NCI-H345 treated with DMSO at 0.1 percent for 48 hours (cell line): ENCODE results near the gene NFATC1.

Experiments used
- DNase-seq: peaks from one replicate; lab custom pipeline; 2025; ENCODE audit not compliant: unreplicated experiment; lab: John Stamatoyannopoulos, UW

Gene NFATC1

GRCh38 chr18:79516441-79516931, 120.8 kb downstream of the NFATC1 start:
- DNase-seq = no peak

DNA sequence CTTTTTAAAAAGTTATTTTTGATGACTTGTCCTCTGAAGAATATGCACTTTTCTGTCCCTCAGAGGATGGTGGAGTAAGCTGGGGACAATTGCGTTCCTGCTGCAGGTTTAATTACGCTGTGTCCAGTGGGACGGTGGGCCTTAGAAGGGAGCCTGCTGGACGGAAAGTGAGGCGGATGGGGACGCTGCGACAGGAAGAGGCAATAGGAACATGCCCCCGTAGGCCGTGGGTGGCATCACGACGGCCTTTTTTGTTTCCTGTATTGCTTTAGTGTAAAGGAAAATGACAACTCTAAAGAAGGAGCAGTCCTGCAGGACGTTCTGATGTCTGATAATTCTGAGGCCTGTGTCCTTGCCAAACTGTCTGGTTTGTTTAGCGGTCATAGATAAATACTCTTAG, 121.6 kb downstream of the NFATC1 start:
- DNase-seq = no peak

- DNase-seq = no peak
Observed at GRCh38 chr18:79518028-79518682, 122.4 kb downstream of the NFATC1 start.

- no peak for DNase-seq
Observed at GRCh38 chr18:79518683-79519128, 123.0 kb downstream of the NFATC1 start.

- no peak for DNase-seq
Observed at GRCh38 chr18:79519751-79520477, 124.2 kb downstream of the NFATC1 start.

- DNase-seq = no peak
Observed at GRCh38 chr18:79520478-79521390, 125.0 kb downstream of the NFATC1 start.

DNA sequence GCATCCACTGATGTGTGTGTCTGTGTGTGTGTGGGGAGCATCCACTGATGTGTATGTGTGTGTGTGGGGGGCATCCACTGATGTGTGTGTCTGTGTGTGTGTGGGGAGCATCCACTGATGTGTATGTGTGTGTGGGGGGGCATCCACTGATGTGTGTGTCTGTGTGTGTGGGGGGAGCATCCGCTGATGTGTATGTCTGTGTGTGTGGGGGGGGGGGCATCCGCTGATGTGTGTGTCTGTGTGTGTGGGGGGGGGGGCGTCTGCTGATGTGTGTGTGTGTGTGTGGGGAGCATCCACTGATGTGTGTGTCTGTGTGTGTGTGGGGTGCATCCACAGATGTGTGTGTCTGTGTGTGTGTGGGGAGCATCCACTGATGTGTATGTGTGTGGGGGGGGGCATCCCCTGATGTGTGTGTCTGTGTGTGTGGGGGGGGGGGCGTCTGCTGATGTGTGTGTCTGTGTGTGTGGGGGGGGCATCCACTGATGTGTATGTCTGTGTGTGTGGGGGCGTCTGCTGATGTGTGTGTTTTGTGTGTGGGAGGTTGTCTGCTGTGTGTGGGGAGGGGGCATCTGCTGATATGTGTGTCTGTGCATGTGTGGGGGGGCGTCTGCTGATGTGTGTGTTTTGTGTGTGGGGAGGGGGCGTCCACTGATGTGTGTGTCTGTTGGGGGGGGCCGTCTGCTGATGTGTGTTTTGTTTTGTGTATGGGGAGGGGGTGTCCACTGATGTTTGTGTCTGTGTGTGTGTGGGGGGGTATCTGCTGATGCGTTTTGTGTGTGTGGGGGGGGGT, 125.9 kb downstream of the NFATC1 start:
- no peak for DNase-seq

- no peak for DNase-seq
Observed at GRCh38 chr18:79522451-79523205, 126.9 kb downstream of the NFATC1 start.

- no peak for DNase-seq
Observed at GRCh38 chr18:79523206-79523735, 127.5 kb downstream of the NFATC1 start.

- no peak for DNase-seq
Observed at GRCh38 chr18:79523736-79524180, 128.0 kb downstream of the NFATC1 start.

GRCh38 chr18:79524181-79525078, 128.7 kb downstream of the NFATC1 start:
- no peak for DNase-seq

DNA sequence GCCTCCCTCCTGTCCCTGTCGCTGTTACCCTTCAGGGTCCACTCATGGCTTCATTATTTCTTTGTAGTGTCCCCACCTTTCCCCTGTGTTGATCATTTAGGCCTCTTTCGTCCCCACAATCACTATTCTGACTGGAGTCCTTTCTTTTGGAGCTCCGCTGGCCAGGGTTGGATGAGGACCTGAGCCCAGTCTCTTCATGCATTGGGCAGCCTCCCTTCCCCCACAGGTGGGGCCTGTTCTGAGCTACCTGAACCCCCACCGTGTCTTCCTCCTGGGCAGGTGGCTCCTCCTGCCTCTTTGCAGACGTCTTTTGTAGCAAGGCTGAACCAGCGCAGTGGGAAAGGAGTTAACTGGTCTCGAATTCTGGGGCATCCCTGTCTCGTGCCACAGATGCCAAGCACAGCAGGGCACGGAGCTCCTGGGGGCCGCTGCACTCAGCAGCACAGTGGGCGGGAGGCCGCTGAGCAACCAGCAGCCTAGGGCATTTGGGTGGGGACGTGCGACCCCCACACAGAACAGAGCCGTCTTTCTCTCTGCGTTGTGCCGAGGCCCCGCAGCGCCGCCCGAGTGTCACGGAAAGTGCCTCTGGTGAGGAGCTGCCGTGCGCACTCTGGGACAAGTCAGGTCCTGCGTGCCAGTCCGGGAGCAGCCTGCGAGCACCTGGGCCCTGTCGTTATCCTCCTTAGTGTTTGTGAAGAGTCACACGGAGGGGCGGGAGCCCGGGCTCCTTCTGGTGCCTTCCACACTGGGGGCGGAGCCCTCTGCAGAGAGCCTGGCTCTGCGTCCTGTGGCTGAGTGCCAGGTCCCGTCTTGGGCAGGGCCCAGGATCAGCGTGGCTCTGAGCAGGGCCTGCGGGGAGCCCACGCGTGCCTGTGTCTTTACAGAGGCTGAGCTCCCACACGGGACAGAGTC, 130.1 kb downstream of the NFATC1 start:
- peak; percentile 23 for DNase-seq

DNA sequence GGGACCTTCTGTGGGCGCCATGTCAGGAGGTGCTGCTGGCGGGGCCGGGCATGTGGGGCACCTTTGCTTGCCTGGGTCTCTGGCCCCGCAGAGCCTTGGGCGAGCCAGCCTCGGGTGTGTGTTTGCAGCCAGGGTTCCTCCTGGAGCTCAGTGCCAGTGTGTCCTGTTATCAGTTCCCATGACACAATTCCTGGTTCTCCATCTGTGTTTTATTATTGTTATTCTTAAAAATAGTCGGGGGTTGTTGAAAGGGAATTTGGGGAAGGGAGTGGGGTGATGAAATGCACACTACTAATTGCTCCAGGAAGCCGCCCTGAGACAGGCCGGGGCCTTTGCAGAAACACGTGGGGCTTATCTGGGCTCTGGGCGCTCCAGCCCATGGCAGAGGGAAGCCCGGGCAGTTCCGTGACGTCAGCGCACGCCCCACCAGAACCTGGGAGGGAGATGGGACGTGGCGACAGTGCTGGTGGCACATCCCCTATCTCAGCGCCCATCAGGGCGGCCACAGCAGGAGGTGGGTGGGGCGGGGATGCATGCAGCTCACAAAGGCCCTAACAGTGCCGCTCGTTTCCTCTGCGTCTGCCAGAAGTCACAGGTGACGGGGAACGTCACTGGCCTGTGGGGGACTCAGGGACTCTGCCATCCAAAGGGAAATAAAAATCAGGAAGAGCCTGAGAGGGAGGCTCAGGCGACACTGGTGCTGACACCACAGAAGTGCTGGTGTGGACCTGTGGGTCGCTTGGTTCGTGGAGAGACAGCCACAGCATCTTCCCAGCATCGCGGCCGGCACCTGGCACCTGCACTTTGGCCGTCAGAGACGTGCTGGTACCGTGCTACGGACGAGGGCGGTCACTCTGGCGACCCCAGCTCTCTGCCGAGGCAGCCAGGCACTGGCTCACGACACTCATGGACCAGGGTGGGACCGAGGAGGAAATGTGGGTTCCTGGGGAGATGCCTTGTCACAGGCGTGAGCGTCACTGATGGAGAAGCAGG, 131.0 kb downstream of the NFATC1 start:
- no peak for DNase-seq

DNA sequence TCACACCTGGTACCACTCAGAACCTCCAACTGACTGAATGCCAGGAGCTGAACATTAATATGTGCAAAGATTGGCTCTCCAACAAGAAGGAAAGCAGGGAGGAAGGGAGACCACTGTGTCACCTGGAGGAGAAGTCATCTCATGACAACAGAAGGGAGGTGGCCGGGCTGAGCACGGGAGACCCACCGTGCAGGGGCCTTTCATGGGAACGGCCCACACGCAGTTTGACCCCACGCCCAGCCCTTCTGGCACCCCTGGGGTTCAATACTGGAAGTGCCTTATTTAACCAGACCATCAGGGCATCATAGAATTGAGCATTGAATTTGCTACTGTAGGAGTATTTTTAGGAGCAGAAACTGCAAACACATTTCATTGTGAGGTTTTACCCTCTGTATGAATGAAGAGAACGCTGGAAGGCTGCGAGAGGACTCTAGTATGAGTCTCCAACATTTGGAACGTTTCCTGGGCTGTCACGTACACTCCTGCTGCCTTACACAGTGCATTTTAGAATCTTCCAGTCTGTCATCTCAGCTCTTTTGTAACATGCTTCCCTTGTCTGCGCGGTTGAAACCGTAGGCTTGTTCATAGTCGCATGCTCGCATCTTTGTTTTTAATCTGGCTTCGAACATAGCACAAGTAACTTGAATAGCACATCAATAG, 132.1 kb downstream of the NFATC1 start:
- DNase-seq = no peak

DNA sequence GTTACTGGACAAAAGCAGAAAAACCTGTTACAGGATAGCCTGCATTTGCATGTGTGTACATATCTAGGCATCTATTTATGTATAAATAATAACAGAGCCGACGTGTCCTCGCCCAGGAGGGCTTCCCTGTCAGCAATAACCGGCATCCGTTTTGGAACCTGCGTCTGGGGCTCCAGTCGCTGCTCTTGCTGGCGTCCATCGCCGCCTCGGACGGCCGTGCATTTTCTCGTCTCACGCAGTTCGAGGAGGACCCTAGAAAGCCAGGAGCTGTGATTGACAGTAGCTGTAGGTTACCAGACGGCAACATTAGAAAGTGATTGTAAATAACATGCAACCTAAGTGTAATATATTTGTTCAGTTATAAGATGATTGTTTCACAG, 132.6 kb downstream of the NFATC1 start:
- no peak for DNase-seq

DNA sequence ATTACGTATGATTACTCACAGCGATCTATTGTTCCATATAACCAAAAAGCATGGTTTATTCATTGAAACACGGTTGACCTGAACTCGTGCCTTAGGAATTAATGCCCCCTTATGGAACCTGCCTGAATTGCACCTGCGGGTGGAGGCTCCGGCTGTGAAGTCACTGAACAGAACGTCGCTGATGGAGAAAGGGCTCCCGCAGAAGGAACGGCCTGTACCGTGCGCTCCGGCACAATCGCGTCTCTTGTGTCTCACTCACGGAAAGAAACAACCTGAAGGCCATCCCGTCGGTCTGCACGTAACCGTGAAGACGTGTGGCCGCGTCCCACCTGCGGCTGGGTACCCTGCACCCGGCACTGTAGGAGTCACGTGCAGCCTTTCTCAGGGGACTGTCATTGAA, 133.1 kb downstream of the NFATC1 start:
- DNase-seq = peak; percentile 47
